NCI-H2196 treated with DMSO at 0.1 percent for 48 hours (cell line): ENCODE measurements around the gene DAPK2.

Experiments
- DNase-seq: peaks from one replicate; lab custom pipeline; 2025; ENCODE audit not compliant: unreplicated experiment; lab: John Stamatoyannopoulos, UW

The DAPK2 gene

GRCh38 chr15:63999177-63999576 is 47.1 kb downstream of the DAPK2 start:
- no peak for DNase-seq

- no peak for DNase-seq
These were observed 47.8 kb downstream of the DAPK2 start for GRCh38 chr15:63998489-63998888.

- no peak for DNase-seq
These were observed 48.4 kb downstream of the DAPK2 start for GRCh38 chr15:63997715-63998442.

GRCh38 chr15:63996794-63997357 is 49.4 kb downstream of the DAPK2 start:
- no peak for DNase-seq

- DNase-seq: no peak
These were observed 50.5 kb downstream of the DAPK2 start for GRCh38 chr15:63995789-63996188.

GRCh38 chr15:63994073-63994600 is 52.1 kb downstream of the DAPK2 start:
- no peak for DNase-seq

GRCh38 chr15:63992300-63992699 is 54.0 kb downstream of the DAPK2 start:
- DNase-seq: no peak

- DNase-seq: no peak
These were observed 54.6 kb downstream of the DAPK2 start for GRCh38 chr15:63991706-63992105.

GRCh38 chr15:63990454-63990853 is 55.8 kb downstream of the DAPK2 start:
- no peak for DNase-seq

GRCh38 chr15:63987796-63988378 is 58.4 kb downstream of the DAPK2 start:
- DNase-seq: no peak

- DNase-seq: no peak
These were observed 59.4 kb downstream of the DAPK2 start for GRCh38 chr15:63986751-63987341.

- no peak for DNase-seq
These were observed 60.1 kb downstream of the DAPK2 start for GRCh38 chr15:63986185-63986680.

- no peak for DNase-seq
These were observed 60.8 kb downstream of the DAPK2 start for GRCh38 chr15:63985221-63986184.

GRCh38 chr15:63984331-63984730 is 62.0 kb downstream of the DAPK2 start:
- no peak for DNase-seq

- DNase-seq: no peak
These were observed 63.1 kb downstream of the DAPK2 start for GRCh38 chr15:63983061-63983711.

- no peak for DNase-seq
These were observed 63.9 kb downstream of the DAPK2 start for GRCh38 chr15:63982381-63982854.

- no peak for DNase-seq
These were observed 64.5 kb downstream of the DAPK2 start for GRCh38 chr15:63981596-63982320.

GRCh38 chr15:63979262-63979793 is 67.0 kb downstream of the DAPK2 start:
- no peak for DNase-seq
